NOMO-1 treated with DMSO at 0.1 percent for 48 hours (cell line): Measurements from ENCODE around the gene NOL9.
"Not testable (repeated sequence)": the region's sequence is repeated elsewhere in the genome, so short reads cannot be mapped to it uniquely, and the experiment has no call there.

Source experiments
- DNase-seq: peaks from one replicate; lab custom pipeline; 2025; ENCODE audit not compliant: unreplicated experiment; lab: John Stamatoyannopoulos, UW

The NOL9 gene

DNA sequence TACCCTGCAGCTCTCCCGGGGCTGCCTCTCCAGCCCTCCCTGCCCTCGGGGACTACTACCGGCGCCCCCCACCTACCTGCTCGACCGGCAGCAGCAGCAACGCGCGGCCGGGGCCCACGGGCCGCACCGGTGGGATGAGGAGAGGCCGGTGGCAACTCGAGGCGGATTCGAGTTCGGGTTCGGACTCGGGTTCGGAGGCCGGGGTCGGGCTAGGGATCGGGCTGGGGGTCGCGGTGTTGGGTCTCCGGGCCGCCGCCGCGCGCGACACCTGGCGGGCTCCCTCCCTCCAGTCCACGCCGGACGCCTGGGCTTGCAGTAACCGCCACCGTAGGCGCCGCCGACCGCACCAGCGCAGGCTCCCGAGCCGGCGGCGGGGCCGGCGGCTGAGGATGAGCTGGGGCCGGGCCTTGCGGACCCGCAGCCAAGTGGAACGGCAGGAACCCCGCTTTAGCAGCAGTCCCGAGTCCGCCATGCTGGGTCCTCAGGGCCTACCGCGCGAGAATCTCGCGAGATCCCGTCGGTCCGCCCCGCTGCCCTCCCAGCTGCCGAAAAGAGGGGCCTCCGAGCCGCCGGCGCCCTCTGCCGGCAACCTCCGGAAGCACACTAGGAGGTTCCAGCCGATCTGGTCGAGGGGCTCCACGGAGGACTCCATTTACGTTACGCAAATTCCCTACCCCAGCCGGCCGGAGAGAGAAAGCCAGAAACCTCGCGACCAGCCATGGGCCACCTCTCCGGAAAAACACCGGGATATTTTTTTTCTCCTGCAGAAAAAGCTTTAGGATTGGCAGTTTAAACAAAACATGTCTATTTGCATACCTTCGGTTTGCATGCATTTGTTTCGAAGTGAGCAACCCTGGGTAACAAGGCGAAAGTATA is at the start of gene NOL9:
NOL9 (minus strand) TSS at position 483 of the 876 bp plus-strand sequence; CDS start at position 472, 11 bp downstream.
- peak; percentile 86 for DNase-seq

DNA sequence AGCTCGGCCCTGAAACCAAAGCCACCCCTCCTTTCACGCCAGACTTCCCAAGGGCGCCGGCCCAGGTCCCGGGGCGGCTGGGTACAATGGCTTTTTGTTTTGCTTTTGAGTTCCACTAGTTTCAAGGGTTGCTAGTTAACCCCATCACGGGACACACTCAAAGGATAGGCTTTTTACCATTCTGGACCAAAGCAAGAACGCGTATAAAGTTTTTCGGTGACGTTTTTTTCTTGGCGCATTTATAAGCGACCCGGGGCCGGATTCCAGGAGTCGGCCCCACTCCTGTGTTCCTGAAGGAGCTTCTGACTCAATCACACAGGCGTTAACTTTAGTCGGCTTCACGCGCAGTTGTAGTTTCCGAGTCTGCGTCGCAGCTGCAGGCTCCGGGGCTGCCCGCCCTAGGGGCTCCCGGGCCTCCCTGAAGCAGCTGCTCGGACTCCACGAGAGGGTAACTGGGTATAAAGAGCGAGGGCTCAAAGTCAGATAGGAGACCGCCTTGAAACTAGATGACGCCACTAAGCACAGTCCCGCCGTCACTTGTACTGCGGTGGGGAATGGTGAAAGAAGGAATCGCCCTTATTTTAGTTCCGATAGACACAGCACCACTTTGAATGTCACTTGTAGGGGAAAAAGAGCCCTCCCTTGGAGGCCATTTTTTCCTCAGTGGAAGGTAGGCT is 49.1 kb upstream of the NOL9 start:
- DNase-seq: peak; percentile 62

DNA sequence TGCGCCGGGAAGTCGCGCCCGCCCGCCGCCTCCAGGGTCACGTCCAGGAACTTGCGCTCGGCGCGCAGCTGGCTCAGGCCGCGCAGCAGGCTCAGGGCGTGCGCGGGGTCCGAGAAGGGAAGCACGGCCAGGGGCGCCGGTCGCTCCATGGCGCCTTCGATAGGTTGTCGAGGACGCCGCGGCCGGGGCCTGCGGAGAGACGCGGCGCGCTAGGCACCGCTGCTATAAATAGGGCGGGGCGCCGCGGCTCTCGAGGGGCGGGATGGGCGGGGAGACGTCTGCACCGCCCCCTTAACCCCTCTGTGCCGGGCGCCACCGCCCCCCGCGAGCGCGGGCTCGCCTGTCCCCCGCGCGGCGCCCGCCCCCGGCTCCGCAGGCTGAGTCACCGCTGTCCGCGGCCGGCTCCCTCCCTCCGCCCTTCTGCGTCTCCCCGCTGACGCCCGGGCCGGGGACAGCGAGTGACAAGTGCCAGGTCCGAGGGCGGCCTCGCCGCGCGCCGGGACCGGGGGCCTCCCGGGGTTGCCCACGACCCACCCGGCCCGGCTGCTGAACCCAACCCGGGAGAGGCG is 48.4 kb upstream of the NOL9 start, which contains the start of gene KLHL21:
KLHL21 (minus strand) TSS at position 201 of the 569 bp plus-strand sequence; CDS start at position 149, 52 bp downstream.
- DNase-seq: peak; percentile 83

DNA sequence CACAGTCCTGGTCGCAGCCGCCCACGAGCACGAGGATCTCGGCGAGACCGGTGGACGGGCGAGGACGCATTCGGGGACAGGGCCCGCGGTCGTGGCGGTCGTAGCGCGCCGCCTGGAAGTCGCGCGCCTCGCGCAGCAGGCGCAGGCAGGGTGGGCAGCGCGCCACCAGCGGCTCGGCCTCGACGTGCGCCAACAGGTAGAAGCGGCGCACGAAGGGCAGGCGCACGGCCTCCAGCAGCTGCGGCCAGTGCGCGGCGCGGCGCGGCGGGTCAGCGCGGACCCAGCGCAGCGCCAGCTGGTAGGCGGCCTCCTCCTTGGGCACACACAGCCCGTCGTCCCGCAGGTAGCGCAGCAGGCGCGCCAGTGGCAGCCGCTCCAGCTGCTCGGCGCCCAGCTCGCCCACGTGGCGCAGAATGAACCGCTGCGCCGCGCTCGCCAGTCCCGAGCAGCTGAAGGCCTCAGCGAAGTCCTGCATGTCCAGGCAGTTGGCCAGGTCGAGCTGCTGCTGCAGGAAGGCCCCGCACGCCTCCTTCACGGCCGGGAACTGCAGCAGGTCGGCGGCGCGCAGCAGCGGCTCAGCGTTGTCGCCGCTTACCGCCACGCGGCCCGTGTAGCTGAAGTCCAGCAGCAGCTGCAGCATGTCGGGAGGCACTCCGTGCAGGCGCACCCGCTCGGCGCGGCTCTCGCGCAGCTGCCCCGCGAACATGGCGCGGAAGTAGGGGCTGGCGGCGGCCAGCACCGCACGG is 47.8 kb upstream of the NOL9 start:
- peak; percentile 20 for DNase-seq

DNA sequence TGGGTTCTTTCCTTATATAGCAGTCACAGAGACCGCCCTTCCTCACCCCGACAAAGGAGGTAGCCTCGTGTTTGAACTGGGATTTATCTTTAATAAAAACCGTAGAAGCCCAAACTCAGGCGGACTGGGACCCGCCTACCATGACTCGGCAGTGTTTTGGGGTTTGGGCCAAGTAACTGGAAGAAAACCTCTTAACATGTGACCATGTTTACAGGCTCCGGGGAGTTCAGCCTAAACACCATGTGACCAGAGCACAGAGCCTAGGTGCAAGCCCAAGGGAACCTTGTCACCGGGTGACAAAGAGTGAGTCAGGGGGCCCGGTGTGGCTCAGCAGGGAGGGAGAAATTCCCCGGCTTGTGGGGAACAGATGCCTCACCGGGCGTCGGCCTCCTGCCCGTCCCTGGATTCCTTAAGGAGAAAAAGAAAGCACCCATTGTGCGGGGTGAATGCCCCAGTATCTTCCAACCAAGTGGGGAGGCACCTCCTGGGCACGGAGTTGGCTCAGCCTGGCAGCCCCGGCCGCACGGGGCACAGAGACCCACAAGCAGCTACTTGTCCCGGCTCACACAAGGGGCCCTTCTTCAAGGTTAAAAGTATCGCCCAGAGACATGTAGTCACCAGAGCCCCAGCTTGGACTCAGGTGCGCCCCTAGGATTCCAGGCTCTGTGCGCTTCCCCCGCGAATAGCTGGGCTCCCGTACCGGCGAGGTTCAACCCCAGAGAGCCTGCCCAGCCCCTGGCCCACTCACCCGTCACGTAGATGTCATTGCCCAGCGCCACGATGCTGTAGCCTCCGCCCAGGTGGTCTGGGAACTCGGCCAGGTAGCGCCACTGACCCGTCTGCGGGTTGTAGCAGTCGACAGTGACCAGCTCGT is 47.0 kb upstream of the NOL9 start:
- DNase-seq: peak; percentile 66

DNA sequence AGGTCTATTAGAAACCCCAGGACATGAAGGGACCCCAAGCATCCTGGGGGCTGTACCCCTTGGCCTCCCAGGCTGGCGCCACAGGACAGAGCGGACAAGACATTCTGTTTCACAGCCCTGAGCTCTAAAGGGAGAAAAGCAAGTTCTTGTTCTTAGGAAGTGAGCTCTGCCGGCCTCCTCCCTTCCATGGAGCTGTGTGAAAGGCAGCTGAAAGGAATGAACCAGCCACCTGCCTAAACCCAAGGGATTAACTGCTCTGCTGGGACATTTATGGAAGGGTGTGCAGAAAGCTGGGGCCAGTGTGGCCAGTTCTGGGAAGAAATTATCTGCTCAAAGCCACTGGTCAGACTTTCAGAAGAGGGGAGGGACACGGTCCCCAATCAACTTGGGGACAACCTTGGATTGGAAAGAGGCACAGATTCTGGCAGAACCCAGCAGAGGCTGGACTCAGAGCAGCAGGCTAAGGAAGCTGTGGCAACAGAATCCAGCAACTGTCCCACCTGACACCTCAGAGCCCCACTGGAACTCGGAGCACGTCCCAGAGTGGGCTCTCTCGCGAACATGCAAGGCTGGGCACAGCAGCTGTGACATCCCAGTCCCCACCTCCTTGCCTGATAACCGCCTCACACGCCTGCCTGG is 46.2 kb upstream of the NOL9 start:
- DNase-seq: peak; percentile 5

DNA sequence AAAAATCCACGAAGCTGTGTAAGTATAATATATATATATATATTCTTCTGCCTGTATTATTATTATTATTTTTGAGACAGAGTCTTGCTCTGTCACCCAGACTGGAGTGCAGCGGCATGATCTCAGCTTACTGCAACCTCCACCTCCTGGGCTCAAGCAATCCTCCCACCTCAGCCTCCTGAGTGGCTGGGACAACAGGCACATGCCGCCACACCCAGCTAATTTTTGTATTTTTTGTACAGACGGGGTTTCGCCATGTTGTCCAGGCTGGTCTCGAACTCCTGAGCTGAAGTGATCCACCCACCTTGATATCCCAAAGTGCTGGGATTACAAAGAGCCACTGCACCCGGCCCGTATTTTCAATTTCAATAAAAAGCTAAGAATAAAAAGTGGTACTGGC is 45.7 kb upstream of the NOL9 start:
- not testable (repeated sequence) for DNase-seq

DNA sequence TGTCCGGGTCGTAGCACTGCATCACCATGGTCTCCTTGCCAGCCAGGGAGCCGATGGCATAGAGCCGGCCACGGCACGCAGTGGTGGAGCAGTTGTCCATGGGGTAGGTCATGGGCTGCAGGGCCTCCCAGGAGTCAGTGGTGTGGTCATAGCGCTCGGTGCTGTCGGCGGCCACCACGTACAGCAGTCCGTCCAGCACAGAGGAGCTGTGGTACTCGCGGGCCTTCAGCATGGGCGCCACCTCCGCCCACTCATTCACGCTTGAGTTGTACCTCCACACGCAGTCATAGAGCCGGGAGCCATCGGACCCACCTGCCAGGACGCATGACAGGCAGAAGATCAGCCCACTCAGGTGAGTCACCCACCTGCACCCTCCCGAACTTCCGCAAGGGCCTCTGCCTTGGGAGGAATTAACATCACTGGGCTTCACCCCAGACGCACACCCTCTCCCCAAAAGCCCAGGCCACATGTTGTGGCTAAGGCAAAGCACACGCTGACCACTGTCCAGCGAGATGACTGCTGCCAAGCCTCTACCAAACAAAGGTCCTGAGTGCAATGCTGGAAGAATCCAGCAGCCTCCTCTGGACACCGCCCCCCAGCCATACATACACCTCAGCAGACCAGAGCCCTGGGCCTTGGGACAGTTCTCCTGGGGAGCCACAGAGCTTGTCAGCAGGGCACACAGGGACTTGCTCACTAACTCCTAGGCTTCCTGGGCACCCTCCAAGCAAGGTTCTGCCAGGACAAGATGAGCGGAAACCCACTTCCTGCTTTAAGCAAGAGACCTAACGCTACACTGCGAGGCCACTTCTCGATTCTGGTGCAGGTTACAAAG is 45.0 kb upstream of the NOL9 start:
- peak; percentile 80 for DNase-seq

DNA sequence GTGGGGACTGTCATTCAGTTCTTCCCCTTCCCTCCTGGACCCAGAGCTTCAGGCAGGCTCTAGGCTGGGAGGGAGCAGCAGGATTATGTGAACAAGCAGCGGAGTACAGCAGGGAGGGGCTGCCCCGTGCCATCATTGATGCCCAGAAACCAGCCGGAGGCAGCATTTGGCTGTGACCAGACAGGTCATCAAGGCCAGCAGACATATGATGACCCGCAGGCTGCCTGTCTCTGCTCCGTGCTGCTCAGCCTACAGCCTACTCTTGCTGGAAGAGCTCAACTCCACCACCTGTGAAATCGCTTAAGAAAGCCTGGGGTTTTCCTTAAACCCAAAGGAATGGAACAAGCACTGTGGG is 43.4 kb upstream of the NOL9 start:
- DNase-seq: no peak

DNA sequence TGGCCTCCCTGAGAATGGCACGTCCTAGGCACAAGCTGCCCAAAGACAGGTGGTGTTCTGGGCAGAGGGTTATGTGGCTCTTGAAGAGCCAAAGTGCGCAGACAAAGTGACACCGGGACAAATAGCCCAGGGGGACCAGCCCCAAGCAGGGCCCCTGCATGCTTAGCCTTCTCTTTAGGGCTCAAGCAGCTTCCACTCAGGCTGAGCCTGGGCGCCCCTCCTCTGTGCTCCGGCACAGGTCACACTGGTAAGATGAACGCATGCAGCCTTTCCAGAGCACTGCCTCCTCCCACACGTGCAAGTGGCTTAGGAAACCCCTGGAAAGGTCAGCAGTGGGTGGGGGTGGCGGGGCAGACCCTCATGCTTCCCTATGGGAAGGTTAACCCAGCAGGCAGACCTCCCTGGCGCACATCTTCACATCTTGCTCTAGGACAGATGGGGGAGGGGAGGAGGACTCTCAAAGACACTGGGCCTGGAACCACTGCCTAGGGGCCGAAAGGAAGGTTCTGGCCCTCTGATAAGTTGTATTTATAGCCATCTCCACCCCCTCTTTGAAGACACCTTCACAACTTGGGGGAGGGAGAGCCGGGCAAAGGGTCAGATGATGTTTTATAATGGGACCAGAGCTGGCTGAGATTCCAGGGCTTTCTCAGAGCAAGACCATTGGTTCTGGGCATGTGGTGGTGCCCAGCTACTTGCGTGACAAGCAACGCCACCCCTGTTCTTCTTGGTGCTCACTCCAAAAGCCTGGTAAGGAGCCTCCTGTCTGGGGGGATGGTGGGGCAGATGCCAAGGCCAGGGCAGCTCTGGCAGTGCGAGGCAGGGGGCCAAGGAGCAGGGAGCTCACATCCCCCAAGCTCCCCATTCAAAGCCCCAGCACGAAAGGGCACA is 42.8 kb upstream of the NOL9 start:
- no peak for DNase-seq

DNA sequence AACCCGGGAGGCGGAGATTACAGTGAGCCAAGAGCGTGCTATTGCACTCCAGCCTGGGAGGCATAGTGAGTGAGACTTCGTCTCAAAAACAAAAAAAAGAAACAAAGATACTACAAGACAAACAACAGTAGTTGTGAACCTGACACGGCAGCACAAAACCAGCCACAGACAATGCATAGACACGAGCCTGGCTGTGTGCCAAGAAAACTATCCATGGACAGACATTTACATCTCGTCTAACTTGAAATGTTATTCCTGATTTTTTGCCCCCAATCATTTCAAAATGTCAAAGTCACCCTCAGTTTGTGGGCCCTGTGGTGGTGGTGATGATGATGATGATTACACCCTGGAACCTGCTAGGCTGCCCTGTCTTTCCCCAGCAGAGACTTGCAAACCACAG is 42.0 kb upstream of the NOL9 start:
- no peak for DNase-seq

DNA sequence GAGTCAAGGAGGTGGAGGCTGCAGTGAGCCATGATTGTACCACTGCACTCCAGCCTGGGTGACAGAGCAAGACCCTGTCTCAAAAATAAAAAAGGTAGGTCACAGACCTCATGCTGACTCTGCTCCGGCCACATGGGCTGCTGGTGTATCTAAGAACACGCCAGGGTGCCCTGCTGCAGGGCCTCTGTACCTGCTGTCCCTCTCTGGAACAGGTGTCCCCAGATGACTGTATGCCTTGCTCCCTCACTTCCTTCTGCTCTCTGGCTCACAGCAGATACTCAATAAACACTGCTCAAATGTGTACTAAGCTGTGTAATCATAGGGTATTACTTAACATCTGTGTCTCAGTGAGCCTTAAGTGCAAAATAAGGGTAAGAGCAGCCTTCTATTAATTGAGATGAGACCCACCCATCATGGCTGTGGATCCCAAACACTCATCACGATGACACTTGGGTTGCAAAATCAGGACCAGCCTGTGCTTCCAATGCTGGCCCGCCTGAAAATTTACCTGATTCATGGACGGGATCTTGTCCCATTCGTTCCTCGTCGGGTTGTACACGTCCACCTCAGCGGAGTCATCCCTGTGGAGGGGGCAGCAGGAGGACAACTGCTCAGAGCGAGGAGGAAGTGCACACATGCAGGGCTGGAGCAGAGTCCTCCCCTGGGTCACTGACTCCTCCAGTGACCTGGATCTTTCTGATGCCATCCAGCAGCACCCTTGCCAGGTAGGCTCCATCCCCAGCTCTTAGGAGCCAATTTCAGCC is 40.8 kb upstream of the NOL9 start:
- no peak for DNase-seq

DNA sequence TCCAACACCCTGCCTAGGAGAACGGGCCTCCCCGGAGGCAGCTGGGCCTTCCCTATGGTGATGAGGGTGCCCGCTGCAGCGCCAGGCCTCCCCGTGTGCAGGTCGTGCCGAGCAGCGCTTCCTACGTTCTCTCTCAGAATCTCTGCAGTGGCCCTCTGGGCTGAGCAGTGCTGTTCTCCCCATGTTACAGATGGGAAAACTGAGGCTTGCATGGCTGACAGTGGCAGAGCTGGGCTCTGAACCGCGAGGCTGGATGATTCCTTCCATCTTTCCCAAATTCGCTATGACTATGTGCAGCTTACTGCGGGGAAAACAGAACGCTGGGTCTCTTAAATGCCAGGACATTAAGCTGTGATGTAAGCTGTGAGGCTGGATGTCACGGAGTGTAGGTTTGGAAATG is 39.5 kb upstream of the NOL9 start:
- no peak for DNase-seq

DNA sequence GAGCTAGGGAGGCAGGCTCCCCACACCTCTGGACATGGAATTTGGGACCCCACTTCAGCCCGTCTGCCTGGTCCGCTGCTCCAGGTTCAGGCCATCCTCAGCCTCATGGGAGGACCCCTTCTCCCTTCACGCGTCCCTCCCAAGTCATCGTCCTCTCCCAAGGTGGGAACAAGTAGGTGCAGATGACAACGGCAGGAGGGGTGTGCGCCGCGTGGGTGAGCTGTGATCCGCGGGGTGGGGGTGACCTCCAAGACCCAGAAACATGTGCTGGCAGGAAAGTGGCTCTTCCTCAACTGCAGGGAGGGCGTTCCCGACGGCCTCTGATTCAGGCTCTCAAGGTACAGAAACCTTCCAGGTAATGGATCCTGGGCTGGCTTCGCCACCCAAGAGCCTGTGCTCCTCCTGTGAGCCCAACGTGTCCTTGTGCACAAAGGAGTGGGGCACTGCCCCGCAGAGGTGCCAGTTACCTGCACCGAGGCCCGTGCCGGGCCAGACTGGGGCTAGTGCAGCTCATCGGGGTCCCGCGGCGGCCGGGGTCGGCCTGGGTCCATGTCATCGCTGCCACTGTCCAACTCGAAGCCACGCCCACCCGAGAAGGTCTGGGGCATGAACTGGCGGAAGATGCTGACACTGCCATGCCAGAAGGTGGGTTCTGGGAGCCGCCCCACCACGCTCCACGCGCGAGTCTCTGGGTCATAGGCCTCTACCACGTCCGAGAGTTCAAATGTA is 38.7 kb upstream of the NOL9 start:
- no peak for DNase-seq

DNA sequence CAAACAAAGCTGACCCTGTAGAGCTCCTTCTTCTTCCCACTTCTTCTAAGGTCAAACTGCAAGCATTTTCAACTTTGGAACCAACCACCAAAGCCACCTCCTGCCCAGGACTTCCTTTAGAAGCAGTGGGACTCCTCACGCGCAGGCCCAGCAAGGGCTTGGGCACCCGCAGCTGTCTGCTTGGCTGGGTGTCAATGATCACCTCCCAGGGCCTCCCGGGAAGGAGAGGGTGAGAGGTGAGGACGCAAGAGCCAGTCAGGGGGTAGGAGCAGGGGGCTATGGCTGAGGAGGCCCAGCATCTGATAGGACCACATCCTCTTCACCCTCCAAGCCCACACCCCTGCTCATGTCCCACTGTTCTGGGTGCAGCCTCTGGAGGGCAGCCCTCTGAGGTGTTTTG is 38.1 kb upstream of the NOL9 start:
- DNase-seq: no peak

DNA sequence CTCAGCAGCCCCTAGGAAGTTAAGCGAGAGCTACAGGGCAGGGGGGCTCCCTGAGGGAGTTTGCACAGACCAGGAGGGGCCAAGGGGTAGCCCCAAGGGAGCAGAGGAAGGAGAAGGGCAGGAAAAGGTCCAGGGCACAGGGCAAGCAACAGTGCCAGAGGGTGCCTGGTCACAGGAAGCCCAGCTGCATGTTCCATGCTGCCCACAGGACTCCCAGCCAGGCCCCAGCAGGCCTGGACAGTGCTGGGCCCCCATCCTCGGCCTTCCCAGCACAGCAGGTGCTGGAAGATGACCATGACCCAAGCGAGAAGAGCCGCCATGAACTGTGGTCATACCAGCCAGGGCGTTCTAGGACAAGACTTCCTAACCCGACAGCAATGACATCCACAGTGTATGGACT is 37.3 kb upstream of the NOL9 start:
- no peak for DNase-seq

DNA sequence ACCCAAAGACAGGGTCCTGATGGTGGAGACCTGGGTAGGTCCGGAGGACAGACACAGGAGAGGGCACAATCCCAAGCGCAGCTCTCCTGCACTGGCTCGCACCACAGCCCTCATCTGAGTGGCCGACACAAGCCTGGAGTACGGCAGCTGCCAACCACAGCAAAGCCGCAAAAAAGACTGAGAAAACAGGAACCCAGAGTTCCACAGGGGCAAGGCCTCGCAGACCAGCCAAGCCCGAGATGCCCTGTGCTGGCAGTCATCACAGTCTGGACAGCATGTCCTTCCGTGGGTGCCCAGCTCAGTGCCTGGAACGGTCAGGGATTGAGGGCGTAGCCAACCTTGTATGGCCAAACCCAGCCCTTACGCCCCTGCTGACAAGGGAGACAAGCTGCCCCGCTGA is 36.9 kb upstream of the NOL9 start:
- DNase-seq: peak; percentile 61
